Vagina (tissue), 2 donors: ENCODE data around the gene GTPBP4.
"Not testable (repeated sequence)": the region's sequence is repeated elsewhere in the genome, so short reads cannot be mapped to it uniquely, and the experiment has no call there.

Experiments
- POLR2AphosphoS5 ChIP-seq, 2 donors: sonication (generic); formaldehyde crosslinking; IDR thresholded peaks; one replicate each; pipeline ENCODE4 v1.9.0; 2017; ENCODE audit warnings: antibody characterized with exemption in 2 of 2, mild to moderate bottlenecking in 2 of 2, low read depth in 1 of 2; ENCODE audit not compliant: insufficient read depth in 1 of 2
- TF ChIP-seq, protein P1 (sequence below), 3 experiments: fragments of 450-650 bp in 2 of 3; fragments of 200-600 bp in 1 of 3; sonication (generic) in 1 of 3; IDR thresholded peaks; one replicate each; pipeline ENCODE4 v1.5.1; 2017 to 2019; ENCODE audit warnings: antibody characterized with exemption in 3 of 3, mild to moderate bottlenecking in 2 of 3, moderate library complexity in 2 of 3

- TF ChIP-seq, protein P1, sequence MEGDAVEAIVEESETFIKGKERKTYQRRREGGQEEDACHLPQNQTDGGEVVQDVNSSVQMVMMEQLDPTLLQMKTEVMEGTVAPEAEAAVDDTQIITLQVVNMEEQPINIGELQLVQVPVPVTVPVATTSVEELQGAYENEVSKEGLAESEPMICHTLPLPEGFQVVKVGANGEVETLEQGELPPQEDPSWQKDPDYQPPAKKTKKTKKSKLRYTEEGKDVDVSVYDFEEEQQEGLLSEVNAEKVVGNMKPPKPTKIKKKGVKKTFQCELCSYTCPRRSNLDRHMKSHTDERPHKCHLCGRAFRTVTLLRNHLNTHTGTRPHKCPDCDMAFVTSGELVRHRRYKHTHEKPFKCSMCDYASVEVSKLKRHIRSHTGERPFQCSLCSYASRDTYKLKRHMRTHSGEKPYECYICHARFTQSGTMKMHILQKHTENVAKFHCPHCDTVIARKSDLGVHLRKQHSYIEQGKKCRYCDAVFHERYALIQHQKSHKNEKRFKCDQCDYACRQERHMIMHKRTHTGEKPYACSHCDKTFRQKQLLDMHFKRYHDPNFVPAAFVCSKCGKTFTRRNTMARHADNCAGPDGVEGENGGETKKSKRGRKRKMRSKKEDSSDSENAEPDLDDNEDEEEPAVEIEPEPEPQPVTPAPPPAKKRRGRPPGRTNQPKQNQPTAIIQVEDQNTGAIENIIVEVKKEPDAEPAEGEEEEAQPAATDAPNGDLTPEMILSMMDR (IDR thresholded peaks at IDR 0.05), result not testable (repeated sequence)
- TF ChIP-seq POLR2AphosphoS5 (IDR thresholded peaks at IDR 0.05; ENCODE audit: insufficient read depth in 1 of 2, low read depth in 1 of 2), result not testable (repeated sequence)
These were observed 50.5 kb downstream of the GTPBP4 start for GRCh38 chr10:1038769-1039168.
